ENCODE data around the gene SLC17A3.

Gene SLC17A3

DNA sequence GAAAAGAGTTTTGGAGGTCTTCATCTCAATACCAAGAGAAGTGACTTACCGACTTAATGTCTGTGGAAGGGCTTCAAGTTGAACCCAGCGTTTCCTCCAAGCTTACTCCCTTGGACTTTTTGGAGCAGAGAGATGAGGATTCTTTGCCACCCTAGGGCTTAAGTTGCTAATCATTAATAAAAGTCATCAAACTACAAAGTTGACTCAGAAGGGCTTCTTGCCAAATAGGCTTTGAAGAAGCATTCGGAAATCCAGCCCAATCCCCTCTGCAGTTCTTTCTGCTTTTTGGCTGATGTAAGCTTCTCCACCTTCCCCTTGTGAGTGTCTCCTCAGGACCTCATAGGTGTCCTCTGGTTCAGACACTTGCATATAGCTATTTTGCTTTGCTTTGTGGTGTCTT is at the start of gene SLC17A3:
TSS of gene SLC17A3 (minus strand) at position 126 of the 400 bp plus-strand sequence. CDS start 5,856 bp downstream, outside the sequence.
- no peak for DNase-seq (ENCODE audit: low spot score)

GRCh38 chr6:25922301-25922700 is 48.3 kb upstream of the SLC17A3 start:
- DNase-seq (ENCODE audit: low spot score) = no peak

DNA sequence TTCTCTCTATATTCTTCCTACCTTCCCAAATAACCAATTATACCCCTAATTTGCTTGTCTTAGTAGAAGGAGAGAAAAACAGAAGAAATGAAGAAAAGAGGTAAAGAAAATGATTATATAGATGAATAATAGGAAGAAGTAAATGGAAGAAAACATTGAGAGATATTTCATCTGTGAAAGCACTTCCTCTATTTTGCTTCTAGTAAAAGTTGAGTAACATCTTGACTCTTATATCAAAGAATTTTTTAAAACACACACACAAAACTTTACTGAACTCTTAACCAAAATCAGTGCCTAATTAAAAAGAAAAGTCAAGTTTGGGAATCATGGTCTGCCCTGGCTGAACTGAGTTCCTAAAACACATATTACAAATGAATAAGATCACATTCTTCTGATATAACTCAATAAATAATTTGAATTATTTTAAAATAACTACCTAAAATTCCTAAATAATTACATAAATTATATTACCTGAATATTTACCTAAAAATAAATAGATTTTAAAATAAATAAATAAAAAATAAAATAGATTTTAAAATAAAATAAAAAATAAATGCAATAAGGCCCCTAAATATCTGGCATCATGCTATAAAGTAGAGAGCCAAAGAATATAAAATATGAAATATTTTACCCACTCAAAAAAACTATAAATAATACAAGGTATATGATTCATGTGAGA is 47.6 kb upstream of the SLC17A3 start:
- DNase-seq (ENCODE audit: low spot score) = no peak

GRCh38 chr6:25919657-25920056 is 45.6 kb upstream of the SLC17A3 start:
- DNase-seq (ENCODE audit: low spot score) = no peak

GRCh38 chr6:25918083-25918683 is 44.1 kb upstream of the SLC17A3 start:
- no peak for DNase-seq (ENCODE audit: low spot score)

GRCh38 chr6:25916789-25917490 is 42.9 kb upstream of the SLC17A3 start:
- no peak for DNase-seq (ENCODE audit: low spot score)

DNA sequence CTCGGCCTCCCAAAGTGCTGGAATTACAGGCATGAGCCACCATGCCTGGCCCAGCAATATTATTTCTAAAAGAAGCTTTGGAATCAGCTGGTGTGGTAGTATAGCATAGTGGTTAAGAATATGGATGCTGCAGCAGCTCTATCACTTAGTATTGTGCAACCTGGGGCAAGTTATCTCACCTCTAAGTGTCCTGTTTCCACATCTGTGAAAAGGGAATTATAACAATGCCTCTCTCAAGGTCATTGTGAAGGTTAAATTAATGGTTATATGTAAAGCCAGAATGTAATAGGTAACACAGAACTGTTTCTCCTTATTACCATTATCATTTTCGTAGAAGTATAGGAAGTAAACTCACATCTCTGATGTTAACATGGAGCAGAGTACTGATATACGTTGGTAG is 42.3 kb upstream of the SLC17A3 start:
- no peak for DNase-seq (ENCODE audit: low spot score)

DNA sequence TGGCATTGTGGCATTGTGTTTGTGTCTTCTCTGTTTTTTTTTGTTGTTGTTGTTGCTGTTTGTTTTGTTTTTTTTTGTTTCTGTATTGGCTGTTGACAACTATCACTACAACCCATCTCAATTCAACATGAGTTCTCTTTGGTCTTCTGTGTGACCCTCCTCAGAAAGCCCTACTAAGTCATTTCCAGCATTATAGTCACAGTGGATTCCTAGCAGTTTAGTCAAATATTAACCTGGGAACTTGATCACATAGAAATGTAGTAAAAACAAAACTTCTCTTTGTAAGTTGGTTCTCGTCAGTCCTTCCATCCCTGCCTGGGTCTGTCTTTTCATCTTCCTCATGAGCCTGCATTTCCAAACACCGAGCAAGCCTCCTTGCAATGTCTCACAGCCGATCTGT is 39.7 kb upstream of the SLC17A3 start:
- no peak for DNase-seq (ENCODE audit: low spot score)

DNA sequence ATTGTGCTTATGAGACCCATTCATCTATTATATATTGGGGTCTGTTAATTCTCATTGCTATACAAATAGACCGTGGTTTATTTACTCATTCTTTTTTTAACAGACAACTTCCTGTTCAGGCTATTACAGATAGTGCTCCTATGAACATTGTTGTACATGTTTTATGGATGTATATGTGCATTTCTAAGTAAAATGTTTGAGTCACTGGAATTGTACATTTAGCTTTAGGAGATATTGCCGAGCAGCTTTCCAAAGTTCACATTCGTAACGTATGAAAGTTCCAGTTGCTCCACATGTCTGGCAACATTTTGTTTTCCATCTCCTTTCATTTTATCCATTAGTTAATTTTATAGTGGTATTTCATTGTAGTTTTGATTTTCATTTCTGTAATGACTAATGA is 37.3 kb upstream of the SLC17A3 start:
- DNase-seq (ENCODE audit: low spot score) = no peak

DNA sequence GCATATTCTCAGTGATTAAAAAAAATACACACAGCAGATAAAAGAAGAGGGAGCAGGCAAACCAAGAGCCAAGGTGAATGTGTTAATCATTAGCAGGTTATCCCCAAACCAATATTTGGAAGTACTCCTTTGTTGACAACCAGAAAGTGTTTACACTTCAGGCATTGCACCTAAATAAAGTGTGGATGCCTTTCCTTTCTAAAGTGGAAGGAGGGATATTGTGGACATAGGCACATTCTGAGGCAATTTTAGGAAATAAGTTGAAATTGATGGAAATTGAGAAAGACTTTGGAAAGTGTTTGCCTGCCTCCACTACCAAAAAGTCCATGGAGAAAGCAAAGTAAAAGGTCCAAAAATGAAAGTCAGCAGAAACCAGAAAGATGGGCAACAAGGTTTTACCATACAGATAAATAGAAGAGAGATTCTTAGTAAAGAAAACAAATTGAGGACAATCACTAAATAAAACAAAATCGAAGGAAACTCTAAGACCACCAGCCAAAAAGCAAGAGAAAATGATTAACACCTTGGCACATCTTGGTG is 33.5 kb upstream of the SLC17A3 start:
- DNase-seq (ENCODE audit: low spot score) = no peak

- DNase-seq (ENCODE audit: low spot score) = no peak
These were observed 29.5 kb upstream of the SLC17A3 start for GRCh38 chr6:25903467-25904099.

- DNase-seq (ENCODE audit: low spot score) = no peak
These were observed 28.0 kb upstream of the SLC17A3 start for GRCh38 chr6:25902071-25902470.

DNA sequence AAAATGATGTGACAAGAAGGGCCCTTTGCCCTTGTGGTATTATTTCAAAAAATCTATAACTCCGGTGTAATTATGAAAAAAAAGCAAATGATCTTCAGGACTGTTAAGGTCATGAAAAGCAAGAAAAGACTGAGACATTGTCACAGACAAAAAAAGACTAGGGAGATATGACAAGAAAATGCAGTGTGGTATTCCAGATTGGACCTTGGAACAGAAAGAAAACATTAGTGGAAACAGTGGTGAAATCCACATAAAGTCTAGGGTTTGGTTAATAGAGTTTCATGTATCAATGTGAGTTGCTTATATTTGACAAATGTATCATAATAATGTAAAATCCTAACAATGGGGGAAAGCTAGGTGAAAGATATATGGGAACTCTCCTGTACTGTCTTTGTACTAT is 26.8 kb upstream of the SLC17A3 start:
- DNase-seq (ENCODE audit: low spot score) = no peak

DNA sequence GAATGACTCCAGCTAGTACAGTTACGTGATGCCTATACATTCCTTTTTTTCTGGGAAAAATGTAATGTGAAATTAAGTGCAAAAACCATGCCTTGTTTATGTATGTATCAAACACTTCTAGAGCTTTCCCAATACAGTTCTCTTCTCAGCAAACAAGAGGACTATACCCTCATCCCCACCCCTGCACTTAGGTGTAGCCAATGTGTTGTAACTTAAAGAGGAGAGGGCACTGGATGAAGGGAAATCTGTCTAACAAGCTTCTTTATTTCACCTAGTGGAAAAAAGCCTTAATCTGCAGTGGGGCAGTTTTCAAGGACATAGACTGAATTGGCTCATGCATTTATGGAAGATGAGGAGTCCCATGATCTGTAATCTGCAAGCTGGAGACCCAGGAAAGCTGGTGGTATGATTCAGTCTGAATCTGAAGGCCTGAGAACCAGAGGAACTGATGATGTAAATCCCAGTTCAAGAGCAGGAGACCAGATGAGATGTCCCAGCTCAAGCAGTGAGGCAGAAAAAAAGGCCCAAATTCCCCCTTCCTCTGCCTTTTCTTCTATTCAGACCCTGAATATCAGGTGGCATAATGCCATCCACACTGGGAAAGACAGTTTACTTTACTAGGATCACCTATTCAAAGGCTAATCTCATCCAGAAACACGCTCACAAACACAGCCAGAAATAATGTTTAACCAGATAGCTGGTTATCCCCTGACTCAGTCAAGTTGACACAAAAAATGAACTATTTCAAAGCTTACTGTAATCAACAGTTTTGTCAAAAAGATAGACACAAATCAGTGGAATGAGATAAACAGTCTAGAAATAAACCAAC is 25.8 kb upstream of the SLC17A3 start:
- no peak for DNase-seq (ENCODE audit: low spot score)

DNA sequence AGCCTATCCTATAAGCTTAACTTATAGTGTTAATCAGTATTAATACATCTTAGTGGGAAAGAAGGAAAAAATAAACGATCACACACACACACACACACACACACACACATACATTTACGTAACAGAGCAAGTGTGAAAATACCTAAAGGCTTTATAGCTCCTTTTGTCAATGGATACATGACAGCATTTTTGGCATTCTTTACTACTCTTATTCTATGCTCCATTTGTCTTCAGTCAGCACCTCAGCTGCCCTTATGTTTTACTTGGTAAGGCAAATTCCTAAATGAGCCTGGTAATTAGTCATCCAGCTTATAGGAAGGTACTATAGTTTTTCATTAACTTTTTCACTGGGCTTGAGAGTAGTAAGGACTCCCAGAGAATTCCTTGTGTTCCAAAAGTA is 25.1 kb upstream of the SLC17A3 start:
- no peak for DNase-seq (ENCODE audit: low spot score)

- DNase-seq (ENCODE audit: low spot score) = no peak
These were observed 24.4 kb upstream of the SLC17A3 start for GRCh38 chr6:25898289-25898977.

DNA sequence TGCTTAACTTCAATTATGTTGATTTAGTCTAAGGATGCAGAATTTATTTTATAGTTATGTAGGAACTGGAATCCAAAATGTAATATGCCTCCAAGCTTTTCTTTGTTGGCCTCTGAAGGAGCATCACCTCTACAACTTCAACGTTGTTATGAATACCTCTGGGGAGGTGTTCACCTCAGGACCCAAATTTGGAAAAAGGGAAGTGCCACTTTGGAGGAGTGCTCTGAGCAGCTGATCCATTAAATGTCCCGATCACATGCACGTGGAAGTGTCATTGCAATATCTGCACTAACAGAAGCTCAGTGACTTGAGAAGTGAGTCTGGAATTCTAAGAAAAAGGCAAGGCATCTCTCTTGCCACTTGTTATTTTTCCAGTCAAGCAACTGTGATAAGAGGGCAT is 22.2 kb upstream of the SLC17A3 start:
- no peak for DNase-seq (ENCODE audit: low spot score)

DNA sequence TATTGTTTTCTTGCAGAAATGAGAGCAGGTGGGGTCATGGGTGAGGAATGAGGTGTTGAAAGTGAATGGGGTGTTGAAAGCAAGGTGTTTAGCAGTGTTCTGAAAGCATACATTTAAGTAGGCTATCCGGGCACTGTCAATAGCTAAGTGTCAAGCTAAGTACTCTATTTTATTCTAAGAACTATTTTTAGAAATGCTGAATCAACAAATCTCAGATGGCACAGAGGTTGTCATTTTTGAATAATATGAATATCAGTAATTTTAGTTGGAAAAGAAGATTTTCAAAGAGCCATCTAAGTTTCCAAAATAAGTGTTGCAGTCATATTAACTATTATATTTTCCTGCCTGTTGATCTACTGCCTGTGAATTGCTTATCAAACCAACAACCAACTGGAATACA is 21.7 kb upstream of the SLC17A3 start:
- DNase-seq (ENCODE audit: low spot score) = no peak

DNA sequence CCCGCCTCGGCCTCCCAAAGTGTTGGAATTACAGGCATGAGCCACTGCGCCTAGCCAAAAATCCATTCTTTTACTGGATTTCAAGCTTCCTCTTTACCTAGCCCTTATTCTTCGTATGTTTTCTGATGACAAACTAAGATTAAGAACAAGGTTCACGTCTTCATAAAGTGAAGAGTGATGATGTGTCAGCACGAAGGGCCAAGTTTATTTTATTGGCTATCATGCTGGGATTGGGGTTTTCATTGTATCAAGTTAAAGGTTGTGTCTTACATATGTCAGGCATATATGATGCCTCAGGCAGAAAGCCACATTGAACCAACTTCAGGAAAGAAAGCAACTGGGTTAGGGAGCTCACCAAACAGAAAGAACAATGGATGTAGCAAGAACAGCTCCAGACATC is 19.7 kb upstream of the SLC17A3 start:
- no peak for DNase-seq (ENCODE audit: low spot score)

DNA sequence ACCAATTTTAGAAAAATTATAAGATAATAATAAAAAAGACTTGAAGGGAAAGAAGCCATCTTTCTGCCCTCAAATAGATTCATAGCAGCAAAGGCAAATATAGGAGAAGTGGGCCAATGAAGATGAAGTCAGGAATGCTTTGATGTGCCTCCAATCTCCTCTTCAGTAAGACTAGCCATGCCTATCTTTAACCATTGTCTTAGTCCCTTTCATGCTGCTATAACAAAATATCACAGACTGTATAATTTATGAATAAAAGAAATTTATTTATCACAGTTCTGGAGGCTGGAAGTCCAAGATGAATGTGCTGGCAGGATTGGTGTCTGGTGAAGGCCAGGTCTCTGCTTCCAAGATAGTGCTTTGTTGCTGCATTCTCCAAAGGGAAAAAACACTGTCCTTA is 18.8 kb upstream of the SLC17A3 start:
- DNase-seq (ENCODE audit: low spot score) = no peak
